Muscle of back (tissue), 11 donors: Measurements from ENCODE around the gene TFDP2. TPM values are rescaled to one million over a fixed set of nuclear protein-coding genes. Genes with fewer than 3 reads are reported as not detected.
"Not testable (repeated sequence)": the region's sequence is repeated elsewhere in the genome, so short reads cannot be mapped to it uniquely, and the experiment has no call there.

Experiments
- DNase-seq, 3 donors: peaks; one replicate each; pipeline versions ENCODE4 v3.0.0 to v3.0.0-alpha.2; 2013
- polyA plus RNA-seq, 10 donors: library from polyadenylated mRNA; unstranded; fragments of 120-200 nt; gene quantifications; one replicate each; pipeline ENCODE4 v1.2.1, GENCODE V29; 2013; ENCODE audit not compliant: insufficient read length in 10 of 10

Gene TFDP2
- polyA plus RNA-seq, 10 donors, result 20.0 to 49.8 (median 39.7) TPM

- DNase-seq, result no peak
These were observed 72.0 kb downstream of the TFDP2 start for GRCh38 chr3:142077155-142077858.

- not testable (repeated sequence) for DNase-seq
These were observed 73.7 kb downstream of the TFDP2 start for GRCh38 chr3:142075656-142076055.

DNA sequence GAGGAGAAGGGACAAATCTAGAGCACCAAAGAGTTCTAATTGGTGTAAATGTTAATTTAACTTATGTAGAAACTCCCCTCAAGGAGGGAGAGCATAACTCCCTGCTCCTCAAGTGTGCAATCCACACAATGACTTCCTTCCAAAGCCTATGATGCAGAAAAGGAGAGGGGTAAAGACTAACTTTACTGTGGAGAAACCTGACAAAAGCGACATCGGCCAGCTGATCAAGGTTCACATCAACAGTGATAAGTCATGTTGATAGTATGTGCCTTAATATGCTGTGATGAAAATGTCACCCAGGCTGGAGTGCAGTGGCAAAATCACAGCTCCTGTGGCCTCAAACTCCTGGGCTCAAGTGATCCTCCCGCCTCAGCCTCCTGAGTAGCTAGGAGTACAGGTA, 76.5 kb downstream of the TFDP2 start:
- no peak for DNase-seq

DNA sequence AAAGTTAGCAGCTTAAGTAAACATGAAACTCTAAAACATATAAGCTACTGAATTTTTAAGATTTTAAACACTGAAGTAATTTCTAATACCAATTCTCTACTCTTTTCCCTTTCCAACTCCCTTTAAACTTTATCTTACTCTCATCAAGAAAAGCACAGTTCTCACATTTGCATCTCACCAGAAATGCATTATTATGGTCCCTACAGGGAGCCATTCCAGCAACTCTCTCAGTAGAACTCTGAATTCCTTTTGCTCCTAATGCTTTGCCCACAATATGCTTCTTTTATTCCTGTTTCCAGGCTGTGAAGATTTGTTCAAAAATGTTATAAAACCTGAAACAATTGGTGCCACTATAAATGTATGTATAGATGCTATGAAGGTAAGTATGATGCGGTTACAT, 83.4 kb downstream of the TFDP2 start:
- no peak for DNase-seq

- no peak for DNase-seq
These were observed 84.0 kb downstream of the TFDP2 start for GRCh38 chr3:142065344-142065743.

GRCh38 chr3:142064454-142064853, 84.9 kb downstream of the TFDP2 start:
- DNase-seq, result no peak

DNA sequence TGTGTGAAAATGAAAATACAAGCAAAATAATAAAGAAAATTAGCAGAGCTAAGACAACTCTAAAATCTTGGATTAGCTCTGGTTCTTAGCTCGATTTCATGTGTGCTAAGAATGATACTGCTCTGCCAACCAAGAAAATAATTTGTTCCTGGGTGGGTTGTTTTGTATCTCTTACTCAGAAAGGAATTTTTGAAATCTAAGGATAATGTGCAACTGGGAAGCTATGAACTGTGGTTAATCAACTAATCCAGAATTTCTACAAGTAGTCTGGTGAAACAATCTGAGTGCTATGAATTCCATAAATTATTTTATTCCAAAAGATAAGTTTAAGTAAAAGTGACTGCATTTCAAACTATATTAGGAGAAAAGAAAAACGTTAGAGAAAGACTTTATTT, 92.0 kb downstream of the TFDP2 start:
- DNase-seq, result peak in 1 of 3 donors; percentile 9

DNA sequence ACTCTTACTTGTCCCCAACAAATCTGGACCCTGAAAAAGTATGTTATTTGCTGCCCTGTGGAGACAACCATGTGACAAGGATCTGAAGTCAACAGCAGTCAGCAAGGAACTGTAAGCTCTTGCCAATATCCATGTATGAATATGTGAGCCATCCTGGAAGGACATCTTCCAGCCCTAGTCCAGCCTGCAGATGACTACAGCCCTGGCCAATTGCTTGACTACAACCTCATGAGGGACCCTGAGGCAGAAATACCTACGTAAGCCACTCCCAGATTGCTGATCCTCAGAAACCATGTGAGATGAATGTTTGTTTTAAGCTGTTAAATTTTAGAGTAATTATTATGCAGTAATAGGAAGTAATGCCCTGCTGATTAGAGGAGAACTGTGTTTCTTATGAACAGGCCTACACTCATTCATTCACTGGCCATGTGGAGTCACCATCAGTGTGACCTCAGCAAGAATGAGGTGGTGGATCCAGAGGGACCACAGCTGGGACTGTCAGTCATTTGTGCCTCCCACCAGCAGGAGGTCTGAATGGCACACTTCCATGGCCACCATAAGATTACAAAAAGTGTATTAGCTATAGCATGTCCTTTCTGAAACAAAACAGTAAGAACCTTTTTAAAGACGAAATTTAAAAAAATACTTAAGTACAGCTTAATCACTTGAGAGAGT, 92.6 kb downstream of the TFDP2 start:
- peak; percentile 44 to 67 (median 60) for DNase-seq

DNA sequence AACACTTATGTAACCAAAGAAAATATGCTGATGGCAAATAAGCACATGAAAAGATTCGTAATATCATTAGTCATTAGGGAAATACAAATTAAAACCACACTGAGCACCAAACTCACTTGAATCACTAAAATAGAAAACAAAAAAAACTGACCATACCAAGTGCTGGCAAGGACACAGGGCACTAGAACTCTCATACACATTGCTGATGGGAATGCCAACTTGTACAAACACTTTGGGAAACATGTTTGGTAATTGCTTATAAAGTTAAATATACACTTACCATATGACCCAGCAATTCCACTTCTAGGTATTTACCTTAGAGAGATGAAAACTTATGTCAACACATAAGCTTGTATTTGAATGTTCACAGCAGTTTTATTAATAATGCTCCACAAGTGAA, 95.5 kb downstream of the TFDP2 start:
- no peak for DNase-seq

GRCh38 chr3:142053244-142053643, 96.1 kb downstream of the TFDP2 start:
- no peak for DNase-seq

- no peak for DNase-seq
These were observed 98.0 kb downstream of the TFDP2 start for GRCh38 chr3:142051351-142051750.

DNA sequence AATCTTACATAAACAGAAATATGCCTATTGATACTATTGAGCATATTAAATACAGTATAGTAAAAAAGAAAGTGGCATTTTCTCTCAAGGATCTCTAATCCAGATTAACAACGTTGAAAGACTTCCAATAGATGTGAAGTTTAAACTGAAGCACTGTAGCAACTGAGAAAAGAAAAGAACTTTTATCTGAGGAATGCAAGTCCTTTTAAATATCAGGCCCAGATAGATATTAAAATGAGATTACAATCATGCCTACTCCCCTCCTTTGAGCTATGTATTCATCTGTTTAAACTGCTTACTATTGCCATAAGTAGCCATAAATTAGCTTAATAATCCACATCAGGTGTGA, 102.3 kb downstream of the TFDP2 start:
- no peak for DNase-seq

DNA sequence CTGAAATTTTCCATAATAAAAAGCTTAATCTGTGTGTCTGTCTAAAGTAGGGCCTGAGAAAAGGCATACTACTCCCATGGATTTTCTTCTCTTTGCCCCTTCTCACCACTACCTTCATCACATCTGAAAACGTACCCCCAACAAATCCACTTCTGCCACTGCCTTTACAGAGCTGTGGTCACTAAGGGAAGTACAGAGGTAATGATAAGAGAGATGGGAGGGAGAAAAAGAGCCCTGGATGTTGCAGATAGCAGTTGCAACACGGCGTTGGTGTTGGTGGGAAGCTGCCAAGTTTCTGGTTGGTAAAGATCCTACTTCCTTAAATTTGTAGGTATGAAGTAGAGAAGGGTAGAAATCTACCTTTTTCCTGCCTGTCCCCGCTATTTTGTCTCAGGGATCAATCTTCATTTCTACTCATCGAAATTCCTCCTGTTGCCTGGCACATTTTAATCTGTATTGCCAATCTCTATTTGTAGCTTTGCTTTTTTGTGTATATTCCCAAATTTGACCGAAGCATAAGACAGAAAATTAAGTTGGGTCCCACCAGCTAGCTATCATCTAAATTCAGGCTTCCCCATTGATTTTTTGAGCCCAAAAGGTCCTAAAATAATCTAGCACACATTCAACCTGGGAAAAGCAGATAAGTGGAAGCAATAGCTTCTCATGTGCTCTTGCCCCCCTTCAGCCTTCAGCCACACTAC, 102.9 kb downstream of the TFDP2 start:
- DNase-seq, result no peak

DNA sequence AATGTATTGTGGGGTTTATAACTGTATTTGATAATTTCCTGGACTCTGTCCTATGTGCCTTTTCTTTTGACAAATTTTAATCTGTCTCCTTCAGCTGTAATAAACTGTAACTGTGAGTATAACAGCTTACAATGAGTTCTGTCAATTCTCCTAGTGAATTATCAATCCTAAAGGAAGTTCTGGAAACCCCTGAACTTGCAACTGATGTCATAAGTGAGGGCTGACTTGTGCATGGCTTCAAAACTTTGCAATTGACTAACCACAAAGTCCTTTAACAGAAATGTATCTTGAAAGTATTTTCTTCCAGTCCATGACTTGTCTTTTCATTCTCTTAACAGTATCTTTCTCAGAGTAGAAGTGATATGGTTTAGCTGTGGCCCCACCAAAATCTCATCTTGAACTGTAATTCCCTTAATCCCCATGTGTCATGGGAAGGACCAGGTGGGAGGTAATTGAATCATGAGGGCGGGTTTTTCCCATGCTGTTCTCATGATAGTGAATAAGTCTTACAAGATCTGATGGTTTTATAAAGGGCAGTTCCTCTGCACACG, 108.3 kb downstream of the TFDP2 start:
- DNase-seq, result no peak

- DNase-seq, result no peak
These were observed 113.9 kb downstream of the TFDP2 start for GRCh38 chr3:142035308-142035922.

DNA sequence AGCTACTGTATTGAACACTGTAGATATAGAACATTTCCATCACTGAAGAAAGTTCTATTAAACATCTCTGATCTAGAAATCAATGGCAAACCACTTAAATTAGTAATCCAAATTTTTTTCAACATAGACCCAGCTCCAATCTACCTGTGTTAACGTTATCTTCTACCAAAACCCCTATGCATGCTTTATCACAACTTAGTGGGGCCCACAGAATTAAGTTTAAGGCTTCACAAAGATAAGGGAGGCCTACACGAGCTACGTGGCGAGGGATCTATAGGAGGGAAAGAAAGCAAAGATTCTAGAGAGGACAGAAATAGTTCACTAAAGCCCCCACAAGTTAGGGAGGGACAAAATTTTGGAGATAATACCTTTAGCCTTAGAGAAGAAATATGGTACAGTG, 116.1 kb downstream of the TFDP2 start:
- DNase-seq, result no peak

- DNase-seq, result no peak
These were observed 117.8 kb downstream of the TFDP2 start for GRCh38 chr3:142031575-142031974.

DNA sequence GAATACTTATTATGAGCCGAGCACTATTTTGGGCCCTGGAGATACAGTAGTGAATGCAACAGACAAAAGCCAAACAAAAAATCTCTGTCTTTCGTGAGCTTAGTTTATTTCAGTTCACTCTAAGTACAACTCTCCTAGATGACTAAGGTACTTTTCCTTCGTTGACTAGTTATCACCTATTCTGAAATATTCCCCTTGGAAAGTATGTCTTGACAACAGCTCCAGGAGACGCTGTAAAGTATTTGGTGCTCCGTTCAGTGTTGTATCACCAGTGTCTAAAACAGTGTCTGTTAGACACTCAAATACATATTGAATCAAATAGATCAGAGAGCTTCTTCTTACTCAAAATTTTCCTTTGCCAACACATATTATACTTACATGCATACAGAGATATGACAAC, 119.6 kb downstream of the TFDP2 start:
- no peak for DNase-seq

- DNase-seq, result no peak
These were observed 120.2 kb downstream of the TFDP2 start for GRCh38 chr3:142029052-142029642.

GRCh38 chr3:142028243-142028777, 121.0 kb downstream of the TFDP2 start:
- peak; percentile 78 to 90 (median 80) for DNase-seq

GRCh38 chr3:142027735-142028134, 121.6 kb downstream of the TFDP2 start:
- peak in 2 of 3 donors; percentile 24 to 41 for DNase-seq

- peak in 2 of 3 donors; percentile 6 to 35 for DNase-seq
These were observed 122.0 kb downstream of the TFDP2 start for GRCh38 chr3:142027300-142027699.
